ENCODE results near the gene MAN1C1.

GRCh38 chr1:25620211-25620610 lies 3.6 kb downstream of the MAN1C1 start:
- TF ChIP-seq CTCF (conservative IDR thresholded peaks at IDR 0.05), result no peak
- TF ChIP-seq ZFX (IDR thresholded peaks at IDR 0.05), result no peak

All from C4-2B (cell line).